H9 (cell line): ENCODE data around the gene SLC25A41. TPM values are rescaled to one million over a fixed set of nuclear protein-coding genes. Genes with fewer than 3 reads are reported as not detected.

Source experiments
- DNase-seq: peaks from one replicate; pipeline ENCODE4 v3.0.0-alpha.2; 2017
- H2AFZ ChIP-seq: one replicate; pipeline ENCODE4 v1.6.1; 2013; ENCODE audit warnings: mild to moderate bottlenecking, low read length, control low read depth, moderate library complexity
- H2AK5ac ChIP-seq: 2 replicates; pipeline ENCODE4 v1.6.1; 2013; ENCODE audit warnings: low read length, control low read depth, mixed read lengths; ENCODE audit not compliant: insufficient read length
- H2BK120ac ChIP-seq: one replicate; pipeline ENCODE4 v1.6.1; 2013; ENCODE audit warnings: low read depth, mild to moderate bottlenecking, low read length, control low read depth, inconsistent platforms; ENCODE audit not compliant: poor library complexity, severe bottlenecking
- H2BK12ac ChIP-seq: 2 replicates; pipeline ENCODE4 v1.6.1; 2013; ENCODE audit warnings: low read length, control low read depth, mixed read lengths, low read depth; ENCODE audit not compliant: insufficient read length
- H2BK15ac ChIP-seq: 2 replicates; pipeline ENCODE4 v1.6.1; 2013; ENCODE audit warnings: low read depth, low read length, control low read depth
- H2BK20ac ChIP-seq: one replicate; pipeline ENCODE4 v1.6.1; 2013; ENCODE audit warnings: low read depth, mild to moderate bottlenecking, low read length, control low read depth, inconsistent platforms; ENCODE audit not compliant: poor library complexity, severe bottlenecking
- H2BK5ac ChIP-seq: 2 replicates; pipeline ENCODE4 v1.6.1; 2013; ENCODE audit warnings: low read length, control low read depth, mixed read lengths; ENCODE audit not compliant: insufficient read length
- H3K14ac ChIP-seq: 2 replicates; pipeline ENCODE4 v1.6.1; 2013; ENCODE audit warnings: low read length, control low read depth; ENCODE audit not compliant: insufficient read depth
- H3K18ac ChIP-seq: 2 replicates; pipeline ENCODE4 v1.6.1; 2013; ENCODE audit warnings: low read depth, mild to moderate bottlenecking, mixed read lengths, low read length, control low read depth; ENCODE audit not compliant: insufficient read length
- H3K23ac ChIP-seq: 2 replicates; pipeline ENCODE4 v1.6.1; 2013; ENCODE audit warnings: low read length, control low read depth, mixed read lengths, low read depth; ENCODE audit not compliant: insufficient read length
- H3K23me2 ChIP-seq: 2 replicates; pipeline ENCODE4 v1.6.1; 2013; ENCODE audit warnings: low read depth, mild to moderate bottlenecking, mixed read lengths, low read length, control low read depth; ENCODE audit not compliant: insufficient read length, poor library complexity, severe bottlenecking
- H3K27ac ChIP-seq: 2 replicates; pipeline ENCODE4 v1.5.1; 2013; ENCODE audit warnings: low read length, control low read depth, mixed read lengths, low read depth; ENCODE audit not compliant: insufficient read length
- H3K27me3 ChIP-seq: 2 replicates; pipeline ENCODE4 v1.6.1; 2013; ENCODE audit warnings: low read length, control low read depth, inconsistent platforms; ENCODE audit not compliant: insufficient read depth
- H3K4ac ChIP-seq: 2 replicates; pipeline ENCODE4 v1.6.1; 2013; ENCODE audit warnings: low read depth, mild to moderate bottlenecking, control low read depth, inconsistent platforms, low read length, moderate library complexity
- H3K4me1 ChIP-seq: 2 replicates; pipeline ENCODE4 v1.6.1; 2013; ENCODE audit warnings: low read length, control low read depth, inconsistent platforms; ENCODE audit not compliant: insufficient read depth
- H3K4me2 ChIP-seq: 2 replicates; pipeline ENCODE4 v1.6.1; 2013; ENCODE audit warnings: low read length, control low read depth, mixed read lengths; ENCODE audit not compliant: insufficient read length, insufficient read depth
- H3K56ac ChIP-seq: 2 replicates; pipeline ENCODE4 v1.6.1; 2013; ENCODE audit warnings: low read depth, mild to moderate bottlenecking, mixed read lengths, low read length, control low read depth; ENCODE audit not compliant: insufficient read length
- H3K79me1 ChIP-seq: 2 replicates; pipeline ENCODE4 v1.6.1; 2013; ENCODE audit warnings: low read depth, mild to moderate bottlenecking, moderate library complexity, low read length, control low read depth, inconsistent platforms; ENCODE audit not compliant: insufficient read depth, poor library complexity, severe bottlenecking
- H3K79me2 ChIP-seq: 2 replicates; pipeline ENCODE4 v1.6.1; 2013; ENCODE audit warnings: low read length, control low read depth, inconsistent platforms; ENCODE audit not compliant: insufficient read depth
- H3K9ac ChIP-seq: 2 replicates; pipeline ENCODE4 v1.6.1; 2013; ENCODE audit warnings: low read length, control low read depth, mixed read lengths; ENCODE audit not compliant: insufficient read length; ENCODE audit errors: extremely low read depth
- H3K9me3 ChIP-seq: one replicate; pipeline ENCODE4 v1.6.1; 2013; ENCODE audit warnings: low read depth, low read length, inconsistent platforms; ENCODE audit not compliant: control insufficient read depth
- H3T11ph ChIP-seq: one replicate; pipeline ENCODE4 v1.6.1; 2013; ENCODE audit warnings: mild to moderate bottlenecking, low read length, control low read depth, inconsistent platforms
- H4K20me1 ChIP-seq: one replicate; pipeline ENCODE4 v1.6.1; 2013; ENCODE audit not compliant: control insufficient read depth, insufficient read length, insufficient read depth
- H4K5ac ChIP-seq: 2 replicates; pipeline ENCODE4 v1.6.1; 2013; ENCODE audit warnings: low read depth, mild to moderate bottlenecking, mixed read lengths, low read length, control low read depth; ENCODE audit not compliant: insufficient read length
- H4K8ac ChIP-seq: replicated peaks from 2 replicates; pipeline ENCODE4 v1.6.1; 2013; ENCODE audit warnings: low read length, control low read depth, mixed read lengths, low read depth; ENCODE audit not compliant: insufficient read length
- H4K91ac ChIP-seq: 2 replicates; pipeline ENCODE4 v1.6.1; 2013; ENCODE audit warnings: low read depth, mild to moderate bottlenecking, moderate library complexity, mixed read lengths, low read length, control low read depth; ENCODE audit not compliant: insufficient read length
- H3K27ac Mint-ChIP-seq, 3 experiments: 2 replicates in 2 of 3; 3 replicates in 1 of 3; pipeline ENCODE4 v1.8.0; 2020 to 2021; ENCODE audit warnings: mixed read lengths in 3 of 3, mild to moderate bottlenecking in 1 of 3, moderate library complexity in 1 of 3
- H3K27me3 Mint-ChIP-seq: 2 replicates; pipeline ENCODE4 v1.8.0; 2021; ENCODE audit warnings: low read depth, mild to moderate bottlenecking, moderate library complexity, mixed read lengths
- H3K36me3 Mint-ChIP-seq, 3 experiments: 2 replicates in 2 of 3; 3 replicates in 1 of 3; pipeline ENCODE4 v1.8.0; 2020 to 2021; ENCODE audit warnings: low read depth in 3 of 3, mixed read lengths in 3 of 3; ENCODE audit not compliant: insufficient read depth in 1 of 3
- H3K4me1 Mint-ChIP-seq, 2 experiments: 2 replicates each; pipeline ENCODE4 v1.8.0; 2020; ENCODE audit warnings: mixed read lengths in 2 of 2
- H3K4me3 Mint-ChIP-seq, 2 experiments: 2 replicates in 1 of 2; 3 replicates in 1 of 2; pipeline ENCODE4 v1.8.0; 2020 to 2021; ENCODE audit warnings: mild to moderate bottlenecking in 2 of 2, mixed read lengths in 2 of 2, moderate library complexity in 1 of 2
- H3K9me3 Mint-ChIP-seq, 2 experiments: 2 replicates in 1 of 2; 3 replicates in 1 of 2; pipeline ENCODE4 v1.8.0; 2020; ENCODE audit warnings: mild to moderate bottlenecking in 2 of 2, mixed read lengths in 2 of 2, moderate library complexity in 1 of 2
- CTCF ChIP-seq: fragments of 200-600 bp; sonication (generic); conservative IDR thresholded peaks from 3 replicates; pipeline ENCODE4 v1.8.0; 2021; ENCODE audit warnings: antibody characterized with exemption, mild to moderate bottlenecking
- WGBS: extraction: QIAGEN DNeasy Blood & Tissue Kit; methylation state at CpG from one replicate; pipeline ENCODE4 v1.1.7; 2013; ENCODE audit warnings: missing lambda C conversion rate, low lambda C conversion rate, mixed read lengths; ENCODE audit not compliant: insufficient read length; ENCODE audit errors: extremely low coverage; 5-methylcytosine and 5-hydroxymethylcytosine counted together
- total RNA-seq: library from RNA; stranded (reverse); gene quantifications from 2 replicates; pipeline ENCODE4 v1.2.1, GENCODE V29; 2021

Gene SLC25A41
- total RNA-seq, 1 experiment from 2014 or later = 0.20 TPM

DNA sequence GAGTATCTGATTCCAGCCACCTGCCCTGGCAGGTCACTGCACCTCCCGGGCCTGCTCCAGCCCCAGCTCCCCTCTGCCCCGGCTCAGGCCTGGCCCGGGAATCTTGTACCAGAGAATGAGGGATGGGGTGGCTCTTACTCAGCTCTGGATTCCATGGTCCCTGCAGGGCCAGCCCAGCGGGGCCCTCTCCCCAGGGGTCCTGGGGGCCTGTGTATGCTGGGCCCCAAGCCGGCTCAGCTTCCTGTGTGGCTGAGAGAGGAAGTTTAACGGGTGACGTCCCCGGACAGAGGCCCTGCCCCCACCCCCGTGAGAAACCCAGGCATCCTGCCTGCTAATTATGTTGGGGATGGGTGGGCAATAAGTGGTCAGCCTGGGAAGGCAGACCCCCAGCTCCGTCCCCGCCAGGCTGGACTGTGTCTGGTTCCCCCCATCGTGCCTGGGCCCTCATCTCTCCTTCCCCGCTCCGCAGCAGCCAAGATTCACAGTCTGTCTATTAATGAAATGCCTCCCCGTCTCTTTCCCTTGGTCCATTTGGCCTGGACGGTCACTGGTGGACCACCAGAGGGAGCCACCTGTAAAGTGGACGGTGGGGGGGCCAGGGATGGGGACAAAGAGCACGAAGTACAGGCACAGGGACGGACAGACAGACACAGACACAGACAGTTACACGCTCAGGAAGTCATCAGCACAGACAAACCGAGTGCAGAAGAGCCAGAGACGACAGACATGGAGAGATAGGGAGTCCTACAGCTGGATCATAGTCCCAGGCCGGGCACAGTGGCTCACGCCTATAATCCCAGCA lies 48.2 kb upstream of the SLC25A41 start, which contains the start of gene DENND1C:
TSS of gene DENND1C (minus strand) at position 247 of the 802 bp plus-strand sequence. CDS start at position 155, 92 bp downstream.
- H3K27ac ChIP-seq = no peak within 1 kb of the TSS
- Mint-ChIP-seq H3K27ac (0 out of 7 replicates have a peak within 1 kb of the TSS, but pooled peaks of 1 of the 3 experiments have one; percentile 25), H3K9me3 (no peaks in the 10 kb centered on the region), H3K36me3 (no peaks in the 10 kb centered on the region), H3K4me1 (peaks cover 9 to 15% of the 10 kb centered on the region in 2 experiments), H3K27me3 (peaks cover 6% of the 10 kb centered on the region), H3K4me3 (peak within 1 kb of the TSS in 1 of 2 experiments; percentile 39; a peak in 2 of 5 replicates)
- no peaks in the 10 kb centered on the region for H3K9me3 ChIP-seq
- H3K4me1 ChIP-seq = no peaks in the 10 kb centered on the region
- H3K79me2 ChIP-seq = no peaks in the 10 kb centered on the region
- H2BK5ac ChIP-seq = no peak within 1 kb of the TSS
- no peak within 1 kb of the TSS for H2AK5ac ChIP-seq
- H2BK120ac ChIP-seq = no peak within 1 kb of the TSS
- H4K91ac ChIP-seq = no peak within 1 kb of the TSS
- H4K8ac ChIP-seq = no peak within 1 kb of the TSS
- H3K23me2 ChIP-seq = peaks cover 3% of the 10 kb centered on the region
- no peak within 1 kb of the TSS for H3K4ac ChIP-seq
- DNase-seq = peak; percentile 61
- no CpG with 5 or more reads among the region's 24 CpGs for WGBS
- H2BK12ac ChIP-seq = no peak within 1 kb of the TSS
- no peak within 1 kb of the TSS for H4K5ac ChIP-seq
- no peak within 1 kb of the TSS for H2BK20ac ChIP-seq
- H3K9ac ChIP-seq = no peak within 1 kb of the TSS
- H3K18ac ChIP-seq = no peak within 1 kb of the TSS
- H3K56ac ChIP-seq = no peak within 1 kb of the TSS
- no peak within 1 kb of the TSS for H3K14ac ChIP-seq
- no peak within 1 kb of the TSS for H2BK15ac ChIP-seq
- peak; percentile 75 for TF ChIP-seq CTCF
- H3K4me2 ChIP-seq = no peak within 1 kb of the TSS
- no peak within 1 kb of the TSS for H3T11ph ChIP-seq
- no peaks in the 10 kb centered on the region for H3K27me3 ChIP-seq
- no peak within 1 kb of the TSS for H2AFZ ChIP-seq
- no peaks in the 10 kb centered on the region for H3K79me1 ChIP-seq
- no peaks in the 10 kb centered on the region for H4K20me1 ChIP-seq
- H3K23ac ChIP-seq = no peak within 1 kb of the TSS
